ENCODE measurements around the gene TMEM209. TPM values are rescaled to one million over a fixed set of nuclear protein-coding genes. Genes with fewer than 3 reads are reported as not detected.

TMEM209 gene
- total RNA-seq, 1 donor from 2014 or later, result 38.9 TPM

DNA sequence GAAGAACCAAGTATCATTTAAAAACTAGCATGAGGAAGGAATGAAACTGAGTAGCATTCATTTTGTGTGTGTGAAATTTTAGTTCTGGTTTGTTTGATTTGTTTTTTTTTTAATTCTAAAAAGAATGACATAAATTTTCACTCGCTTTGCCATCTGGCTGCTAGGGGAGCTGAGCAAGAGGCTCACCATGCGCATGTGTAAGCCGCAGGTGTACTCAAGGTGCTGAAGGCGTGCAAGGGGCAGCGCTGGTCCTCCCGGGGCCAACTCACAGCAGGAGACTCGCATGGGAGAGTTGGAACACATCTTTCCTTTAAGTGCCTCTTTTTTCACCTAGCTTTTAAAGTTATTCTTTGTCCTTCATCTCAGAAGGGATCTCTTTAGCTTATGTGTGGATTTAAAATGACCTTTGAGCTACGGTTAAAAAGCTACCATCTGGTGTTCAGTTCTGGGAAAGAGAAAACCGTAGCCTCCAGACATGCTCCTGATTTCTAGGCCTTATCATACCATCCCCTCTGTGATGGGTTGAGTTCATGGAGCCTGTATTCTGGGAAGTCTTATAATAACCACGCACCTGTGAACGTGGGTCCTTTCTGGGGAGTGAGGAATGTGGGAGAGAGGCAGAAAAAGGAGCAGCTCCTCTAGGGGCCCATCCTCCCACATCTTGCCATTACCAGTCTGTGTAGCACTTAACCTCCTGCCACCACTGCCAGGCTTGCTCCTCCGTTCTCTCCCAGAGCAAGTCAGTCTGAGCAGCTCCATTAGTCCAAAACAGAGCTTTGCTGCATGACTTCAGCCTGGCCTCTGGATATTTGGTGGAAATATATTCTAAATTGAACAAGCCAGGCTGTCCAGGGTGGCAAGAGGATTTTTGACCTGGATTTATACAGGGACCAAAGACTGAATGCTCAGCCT is 73.0 kb downstream of the TMEM209 start:
- no peak overlapping the region for H3K4me3 ChIP-seq
- Mint-ChIP-seq H3K9me3 (no peaks in the 10 kb centered on the region), H3K27ac (no peak overlapping the region), H3K4me1 (peaks cover 7% of the 10 kb centered on the region), H3K36me3 (peaks cover 46% of the 10 kb centered on the region), H3K27me3 (ENCODE audit: insufficient read depth, low read depth) (no peaks in the 10 kb centered on the region), H3K4me3 (no peak overlapping the region)
- no peak overlapping the region for H3K4me2 ChIP-seq
- H3K9me3 ChIP-seq (ENCODE audit: low read depth), result no peaks in the 10 kb centered on the region
- no peak for DNase-seq (ENCODE audit: low spot score)
- no peaks in the 10 kb centered on the region for H3K79me2 ChIP-seq (ENCODE audit: low read depth)
- peaks cover 23% of the 10 kb centered on the region for H3F3A ChIP-seq (ENCODE audit: low read depth)
- peak overlapping the region; percentile 80 for H3K27ac ChIP-seq
- H3K27me3 ChIP-seq, result no peaks in the 10 kb centered on the region
- H3K36me3 ChIP-seq, result peaks cover 6% of the 10 kb centered on the region
- H3K9ac ChIP-seq, result no peak overlapping the region
- H4K20me1 ChIP-seq (ENCODE audit: low read depth), result no peaks in the 10 kb centered on the region
- peaks cover 46% of the 10 kb centered on the region for H3K4me1 ChIP-seq
- no peak for TF ChIP-seq EZH2phosphoT487 (IDR thresholded peaks at IDR 0.05)
- TF ChIP-seq EZH2 (IDR thresholded peaks at IDR 0.05), result no peak
- TF ChIP-seq, protein P1, sequence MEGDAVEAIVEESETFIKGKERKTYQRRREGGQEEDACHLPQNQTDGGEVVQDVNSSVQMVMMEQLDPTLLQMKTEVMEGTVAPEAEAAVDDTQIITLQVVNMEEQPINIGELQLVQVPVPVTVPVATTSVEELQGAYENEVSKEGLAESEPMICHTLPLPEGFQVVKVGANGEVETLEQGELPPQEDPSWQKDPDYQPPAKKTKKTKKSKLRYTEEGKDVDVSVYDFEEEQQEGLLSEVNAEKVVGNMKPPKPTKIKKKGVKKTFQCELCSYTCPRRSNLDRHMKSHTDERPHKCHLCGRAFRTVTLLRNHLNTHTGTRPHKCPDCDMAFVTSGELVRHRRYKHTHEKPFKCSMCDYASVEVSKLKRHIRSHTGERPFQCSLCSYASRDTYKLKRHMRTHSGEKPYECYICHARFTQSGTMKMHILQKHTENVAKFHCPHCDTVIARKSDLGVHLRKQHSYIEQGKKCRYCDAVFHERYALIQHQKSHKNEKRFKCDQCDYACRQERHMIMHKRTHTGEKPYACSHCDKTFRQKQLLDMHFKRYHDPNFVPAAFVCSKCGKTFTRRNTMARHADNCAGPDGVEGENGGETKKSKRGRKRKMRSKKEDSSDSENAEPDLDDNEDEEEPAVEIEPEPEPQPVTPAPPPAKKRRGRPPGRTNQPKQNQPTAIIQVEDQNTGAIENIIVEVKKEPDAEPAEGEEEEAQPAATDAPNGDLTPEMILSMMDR (IDR thresholded peaks at IDR 0.05), result no peak
- H2AFZ ChIP-seq (replicated peaks), result no peak overlapping the region

DNA sequence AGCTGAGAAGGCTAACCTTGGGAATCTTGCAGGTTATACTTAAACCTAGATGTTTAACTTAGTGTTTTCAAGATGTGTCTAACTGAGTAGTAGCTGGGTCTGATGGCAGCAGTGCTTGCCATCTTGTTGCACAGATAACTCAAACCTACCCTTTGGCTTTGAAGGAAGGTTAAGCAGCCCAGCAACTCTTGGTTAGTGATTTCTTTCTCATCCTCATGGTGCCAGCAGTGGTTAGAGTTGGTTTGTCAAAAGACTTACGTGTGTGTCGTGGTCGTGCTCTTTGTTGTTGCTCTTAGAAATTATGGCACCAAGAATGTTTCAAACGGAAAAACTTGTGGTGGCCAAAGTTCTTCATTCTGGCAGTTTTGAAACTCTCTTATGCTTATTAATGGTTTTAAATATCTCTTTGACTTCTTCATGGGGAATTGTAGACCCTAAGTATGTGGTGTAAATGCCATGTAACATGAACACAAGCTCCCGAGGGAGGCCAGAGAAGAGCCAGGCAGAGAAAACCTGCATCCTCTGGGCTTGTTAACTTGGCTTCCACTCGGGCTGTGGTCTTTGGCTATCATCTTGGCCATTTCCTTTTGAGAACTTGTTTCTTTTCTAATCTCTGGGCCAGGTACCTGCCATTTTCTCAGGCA is 73.9 kb downstream of the TMEM209 start:
- Histone ChIP-seq H3K27me3 (no peaks in the 10 kb centered on the region), H3K79me2 (ENCODE audit: low read depth) (no peaks in the 10 kb centered on the region), H3K4me2 (no peak overlapping the region), H3K36me3 (peaks cover 6% of the 10 kb centered on the region), H3K4me1 (peaks cover 46% of the 10 kb centered on the region), H3K9me3 (ENCODE audit: low read depth) (no peaks in the 10 kb centered on the region), H2AFZ (replicated peaks) (no peak overlapping the region), H3F3A (ENCODE audit: low read depth) (peaks cover 23% of the 10 kb centered on the region), H3K9ac (no peak overlapping the region), H3K27ac (no peak overlapping the region), H3K4me3 (no peak overlapping the region), H4K20me1 (ENCODE audit: low read depth) (no peaks in the 10 kb centered on the region)
- Mint-ChIP-seq H3K27me3 (ENCODE audit: insufficient read depth, low read depth) (no peaks in the 10 kb centered on the region), H3K27ac (no peak overlapping the region), H3K9me3 (no peaks in the 10 kb centered on the region), H3K4me3 (no peak overlapping the region), H3K36me3 (peaks cover 46% of the 10 kb centered on the region), H3K4me1 (peaks cover 7% of the 10 kb centered on the region)
- DNase-seq (ENCODE audit: low spot score), result no peak
- no peak for TF ChIP-seq EZH2phosphoT487 (IDR thresholded peaks at IDR 0.05)
- TF ChIP-seq, protein P1 (IDR thresholded peaks at IDR 0.05), result no peak
- no peak for TF ChIP-seq EZH2 (IDR thresholded peaks at IDR 0.05)

DNA sequence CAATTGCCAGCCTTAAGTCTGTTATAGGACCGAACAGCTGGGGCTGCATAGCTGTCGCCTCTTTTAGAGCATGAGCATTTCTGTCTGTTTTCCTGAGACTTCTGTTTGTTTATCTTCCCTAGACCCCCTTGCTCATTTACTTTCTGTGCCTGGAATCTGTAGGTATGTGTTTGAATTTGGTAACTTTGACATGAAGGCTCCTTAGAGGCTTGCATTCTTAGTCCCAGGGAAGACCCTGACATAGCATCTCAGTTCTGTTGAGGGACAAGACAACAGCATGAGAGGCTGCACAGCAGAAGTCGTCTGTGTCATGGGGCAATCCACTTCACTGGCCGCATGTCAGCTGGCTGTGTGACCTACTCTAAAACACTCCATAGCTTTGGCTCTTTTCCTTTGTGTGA is 76.2 kb downstream of the TMEM209 start:
- Mint-ChIP-seq H3K27ac (no peak overlapping the region), H3K4me1 (peaks cover 3% of the 10 kb centered on the region), H3K4me3 (no peak overlapping the region), H3K27me3 (ENCODE audit: insufficient read depth, low read depth) (peaks cover 2% of the 10 kb centered on the region), H3K36me3 (peaks cover 34% of the 10 kb centered on the region), H3K9me3 (no peaks in the 10 kb centered on the region)
- Histone ChIP-seq H3K27me3 (no peaks in the 10 kb centered on the region), H3K4me1 (peaks cover 26% of the 10 kb centered on the region), H3K9ac (no peak overlapping the region), H3K27ac (no peak overlapping the region), H3K4me2 (no peak overlapping the region), H3K9me3 (ENCODE audit: low read depth) (no peaks in the 10 kb centered on the region), H3K79me2 (ENCODE audit: low read depth) (no peaks in the 10 kb centered on the region), H4K20me1 (ENCODE audit: low read depth) (no peaks in the 10 kb centered on the region), H3K36me3 (peaks cover 10% of the 10 kb centered on the region), H2AFZ (replicated peaks) (no peak overlapping the region), H3F3A (ENCODE audit: low read depth) (peaks cover 14% of the 10 kb centered on the region), H3K4me3 (no peak overlapping the region)
- DNase-seq (ENCODE audit: low spot score), result no peak
- TF ChIP-seq, protein P1 (IDR thresholded peaks at IDR 0.05), result no peak
- TF ChIP-seq EZH2phosphoT487 (IDR thresholded peaks at IDR 0.05), result no peak
- TF ChIP-seq EZH2 (IDR thresholded peaks at IDR 0.05), result no peak
